Ovary (tissue), 3 donors: ENCODE data around the gene HJURP.

ENCODE experiments used
- CTCF ChIP-seq, 3 donors: fragments of 450-650 bp in 2 of 3; fragments of 200-600 bp in 1 of 3; IDR thresholded peaks; one replicate each; pipeline versions ENCODE4 v1.5.1 to v1.8.0; 2016 to 2022; ENCODE audit warnings: antibody characterized with exemption in 3 of 3, mild to moderate bottlenecking in 1 of 3
- POLR2A ChIP-seq: fragments of 450-650 bp; IDR thresholded peaks from one replicate; pipeline ENCODE4 v1.6.1; 2017; ENCODE audit warnings: antibody characterized with exemption, mild to moderate bottlenecking, moderate library complexity
- donor health status: DM: no; HTN: no; CAD: no.

DNA sequence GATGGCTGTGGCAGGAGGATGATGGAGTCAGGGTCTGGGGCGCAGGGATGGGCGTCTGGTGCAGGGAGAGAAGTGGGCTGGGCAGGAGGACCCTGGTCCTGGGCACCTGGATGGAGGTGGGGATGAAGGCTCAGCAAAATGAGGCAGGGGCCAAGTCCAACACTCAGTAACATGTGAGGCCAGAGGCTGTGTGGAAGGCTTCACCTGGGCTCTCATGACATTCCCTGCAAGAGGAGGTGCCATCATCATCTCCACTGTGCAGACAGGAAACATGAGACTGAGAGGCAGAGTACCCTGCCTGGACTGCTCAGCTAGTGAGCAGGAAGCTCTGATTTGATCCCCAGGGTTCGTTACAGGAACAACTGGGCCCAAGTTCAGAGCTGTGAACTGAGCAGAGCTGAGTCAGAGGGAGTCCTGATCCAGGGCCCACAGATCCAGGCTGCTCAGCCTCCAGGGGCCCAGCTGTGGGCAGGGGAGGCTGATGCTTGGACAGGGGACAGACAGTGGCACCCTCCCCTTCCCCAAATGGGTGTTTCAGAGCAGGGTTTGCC, 36.9 kb downstream of the HJURP start:
- TF ChIP-seq CTCF (IDR thresholded peaks at IDR 0.05) (no peak), POLR2A (no peak)
